ENCODE measurements around the gene SSB.

DNA sequence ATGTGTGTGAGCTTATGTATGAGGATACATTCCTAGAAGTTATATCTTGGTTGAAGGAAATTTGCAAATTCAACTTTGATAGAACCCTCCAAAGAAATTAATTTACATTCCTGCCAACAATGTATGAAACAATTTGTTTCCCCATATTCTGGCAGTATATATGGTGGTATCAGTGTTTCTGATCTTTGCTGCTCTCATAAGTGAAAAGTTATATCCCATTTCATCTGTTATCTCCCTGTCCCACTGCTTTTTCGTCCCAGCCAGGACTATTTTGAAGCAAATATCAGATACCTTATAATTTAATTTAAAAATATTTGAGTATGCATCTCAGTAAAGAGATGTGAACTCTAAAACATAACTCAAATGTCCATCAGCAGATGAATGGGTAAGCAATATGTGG, 35.7 kb downstream of the SSB start:
- TF ChIP-seq, protein P1, sequence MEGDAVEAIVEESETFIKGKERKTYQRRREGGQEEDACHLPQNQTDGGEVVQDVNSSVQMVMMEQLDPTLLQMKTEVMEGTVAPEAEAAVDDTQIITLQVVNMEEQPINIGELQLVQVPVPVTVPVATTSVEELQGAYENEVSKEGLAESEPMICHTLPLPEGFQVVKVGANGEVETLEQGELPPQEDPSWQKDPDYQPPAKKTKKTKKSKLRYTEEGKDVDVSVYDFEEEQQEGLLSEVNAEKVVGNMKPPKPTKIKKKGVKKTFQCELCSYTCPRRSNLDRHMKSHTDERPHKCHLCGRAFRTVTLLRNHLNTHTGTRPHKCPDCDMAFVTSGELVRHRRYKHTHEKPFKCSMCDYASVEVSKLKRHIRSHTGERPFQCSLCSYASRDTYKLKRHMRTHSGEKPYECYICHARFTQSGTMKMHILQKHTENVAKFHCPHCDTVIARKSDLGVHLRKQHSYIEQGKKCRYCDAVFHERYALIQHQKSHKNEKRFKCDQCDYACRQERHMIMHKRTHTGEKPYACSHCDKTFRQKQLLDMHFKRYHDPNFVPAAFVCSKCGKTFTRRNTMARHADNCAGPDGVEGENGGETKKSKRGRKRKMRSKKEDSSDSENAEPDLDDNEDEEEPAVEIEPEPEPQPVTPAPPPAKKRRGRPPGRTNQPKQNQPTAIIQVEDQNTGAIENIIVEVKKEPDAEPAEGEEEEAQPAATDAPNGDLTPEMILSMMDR (conservative IDR thresholded peaks at IDR 0.05; ENCODE audit: low read depth, low read length), result no peak
- TF ChIP-seq POLR2A (IDR thresholded peaks at IDR 0.05; ENCODE audit: low read depth, low read length) (no peak), SMC3 (IDR thresholded peaks at IDR 0.05; ENCODE audit: low read depth, low read length) (no peak), RAD21 (IDR thresholded peaks at IDR 0.05; ENCODE audit: low read length) (no peak), MXI1 (IDR thresholded peaks at IDR 0.05; ENCODE audit: borderline replicate concordance, low read depth, low read length) (no peak), RCOR1 (IDR thresholded peaks at IDR 0.05; ENCODE audit: insufficient replicate concordance, low read length) (no peak), NFE2L2 (IDR thresholded peaks at IDR 0.05; ENCODE audit: low read depth, low read length) (no peak), RFX5 (IDR thresholded peaks at IDR 0.05; ENCODE audit: low read depth, low read length) (no peak), CEBPB (IDR thresholded peaks at IDR 0.05; ENCODE audit: low read depth, low read length) (no peak), MAZ (IDR thresholded peaks at IDR 0.05; ENCODE audit: borderline replicate concordance, low read depth, low read length) (no peak)
- TF ChIP-seq, protein P2, sequence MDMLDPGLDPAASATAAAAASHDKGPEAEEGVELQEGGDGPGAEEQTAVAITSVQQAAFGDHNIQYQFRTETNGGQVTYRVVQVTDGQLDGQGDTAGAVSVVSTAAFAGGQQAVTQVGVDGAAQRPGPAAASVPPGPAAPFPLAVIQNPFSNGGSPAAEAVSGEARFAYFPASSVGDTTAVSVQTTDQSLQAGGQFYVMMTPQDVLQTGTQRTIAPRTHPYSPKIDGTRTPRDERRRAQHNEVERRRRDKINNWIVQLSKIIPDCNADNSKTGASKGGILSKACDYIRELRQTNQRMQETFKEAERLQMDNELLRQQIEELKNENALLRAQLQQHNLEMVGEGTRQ (IDR thresholded peaks at IDR 0.05; ENCODE audit: low read depth, low read length), result no peak

Measured in IMR-90 (cell line).